ENCODE results near the gene CDH16.
A peak's percentile ranks its signal among the peaks of the same experiment; 100 is the strongest.

The CDH16 gene

GRCh38 chr16:66899945-66900710, 18.6 kb downstream of the CDH16 start (continued):
- TF ChIP-seq ZNF843 (tag by site-specific recombination; IDR thresholded peaks at IDR 0.05) (peak; percentile 49; the same call in 1 of the 2 replicates), SP7 (tag by site-specific recombination; IDR thresholded peaks at IDR 0.05) (peak; percentile 64; the same call in 1 of the 2 replicates), ZNF600 (tag by site-specific recombination; IDR thresholded peaks at IDR 0.05) (peak; percentile 57; the same call in 1 of the 2 replicates), PRDM10 (tag by site-specific recombination; IDR thresholded peaks at IDR 0.05) (peak; percentile 78), EGR2 (tag by site-specific recombination; IDR thresholded peaks at IDR 0.05; ENCODE audit: low read depth) (no peak), ZNF544 (tag by site-specific recombination; IDR thresholded peaks at IDR 0.05) (no peak), PRDM4 (tag by site-specific recombination; IDR thresholded peaks at IDR 0.05) (peak; percentile 63), ZNF449 (tag by site-specific recombination; IDR thresholded peaks at IDR 0.05) (peak; percentile 40; the same call in 1 of the 2 replicates), ZSCAN4 (tag by site-specific recombination; IDR thresholded peaks at IDR 0.05) (0 out of 2 replicates have a peak, but pooled peaks have one; percentile 20), ZNF473 (tag by site-specific recombination; IDR thresholded peaks at IDR 0.05) (no peak), ZNF561 (tag by site-specific recombination; IDR thresholded peaks at IDR 0.05; ENCODE audit: borderline replicate concordance) (peak; percentile 66; the same call in 1 of the 2 replicates), ZFHX2 (tag by site-specific recombination; conservative IDR thresholded peaks at IDR 0.05) (0 out of 2 replicates have a peak, but pooled peaks have one; percentile 12), ZNF654 (tag by site-specific recombination; IDR thresholded peaks at IDR 0.05; ENCODE audit: low read depth) (no peak), ZNF391 (tag by site-specific recombination; IDR thresholded peaks at IDR 0.05; ENCODE audit: borderline replicate concordance, low read depth) (0 out of 2 replicates have a peak, but pooled peaks have one; percentile 34), BCL6B (tag by site-specific recombination; IDR thresholded peaks at IDR 0.05) (no peak), ZNF518A (tag by site-specific recombination; conservative IDR thresholded peaks at IDR 0.05; ENCODE audit: low read depth) (peak; percentile 28; the same call in 1 of the 2 replicates), ZNF274 (IDR thresholded peaks at IDR 0.05; ENCODE audit: low read length) (no peak), ZNF274 (tag by site-specific recombination; IDR thresholded peaks at IDR 0.05; ENCODE audit: borderline replicate concordance) (no peak), ZNF335 (tag by site-specific recombination; conservative IDR thresholded peaks at IDR 0.05) (peak; percentile 54), KLF16 (tag by site-specific recombination; IDR thresholded peaks at IDR 0.05) (0 out of 2 replicates have a peak, but pooled peaks have one; percentile 48), IKZF3 (tag by site-specific recombination; IDR thresholded peaks at IDR 0.05) (peak; percentile 65), SP2 (tag by site-specific recombination; IDR thresholded peaks at IDR 0.05) (no peak)

Measured in HEK293 (cell line).